OCI-LY1 (cell line): ENCODE measurements around the gene PLCB4.

Source experiments
- CTCF ChIP-seq: fragments of 200-600 bp; sonication (generic), shearing (Covaris generic); IDR thresholded peaks from 2 replicates; pipeline ENCODE4 v1.5.1; 2017; ENCODE audit warnings: mild to moderate bottlenecking, antibody characterized with exemption, low read length, moderate library complexity, mixed read lengths
- EZH2 ChIP-seq: fragments of 200-600 bp; sonication (generic), shearing (Covaris generic); IDR thresholded peaks from 2 replicates; pipeline ENCODE4 v1.8.0; 2017; ENCODE audit warnings: borderline replicate concordance, mixed run types, mild to moderate bottlenecking, antibody characterized with exemption, low read length, moderate library complexity, mixed read lengths

GRCh38 chr20:9285617-9286016 lies 216.7 kb downstream of the PLCB4 start:
- TF ChIP-seq CTCF (no peak), EZH2 (no peak)
